ENCODE data around the gene APBA2. TPM values are rescaled to one million over a fixed set of nuclear protein-coding genes. Genes with fewer than 3 reads are reported as not detected.
A peak's percentile ranks its signal among the peaks of the same experiment; 100 is the strongest.

APBA2 gene
- total RNA-seq, 1 donor from 2014 or later = 25.2 TPM

DNA sequence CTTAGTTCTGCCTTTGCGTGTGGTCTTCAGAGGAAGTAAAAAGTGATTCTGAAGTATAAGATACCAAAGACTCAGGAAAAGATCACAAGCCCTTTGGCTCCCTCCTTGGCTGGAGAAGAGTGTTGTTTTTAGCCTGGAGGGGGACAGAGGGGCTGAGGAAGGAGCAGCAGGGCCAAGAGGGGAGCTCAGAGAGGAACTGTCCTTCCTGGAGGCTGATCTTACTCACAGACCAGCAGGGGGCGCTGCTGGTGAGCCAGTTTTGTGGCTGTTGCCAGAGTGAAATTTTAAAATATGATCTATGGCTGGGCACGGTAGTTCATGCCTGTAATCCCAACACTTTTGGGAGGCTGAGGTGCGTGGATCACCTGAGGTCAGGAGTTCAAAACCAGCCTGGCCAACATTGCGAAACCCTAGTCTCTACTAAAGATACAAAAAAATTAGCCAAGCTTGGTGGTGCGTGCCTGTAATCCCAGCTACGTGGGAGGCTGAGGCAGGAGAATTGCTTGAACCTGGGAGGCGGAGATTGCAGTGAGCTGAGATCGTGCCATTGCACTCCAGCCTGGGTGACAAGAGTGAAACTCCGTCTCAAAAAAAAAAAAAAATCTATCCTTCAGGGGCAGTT is 216.5 kb downstream of the APBA2 start:
- DNase-seq (ENCODE audit: low read depth in 2 of 2) = peak; percentile 64 to 68

DNA sequence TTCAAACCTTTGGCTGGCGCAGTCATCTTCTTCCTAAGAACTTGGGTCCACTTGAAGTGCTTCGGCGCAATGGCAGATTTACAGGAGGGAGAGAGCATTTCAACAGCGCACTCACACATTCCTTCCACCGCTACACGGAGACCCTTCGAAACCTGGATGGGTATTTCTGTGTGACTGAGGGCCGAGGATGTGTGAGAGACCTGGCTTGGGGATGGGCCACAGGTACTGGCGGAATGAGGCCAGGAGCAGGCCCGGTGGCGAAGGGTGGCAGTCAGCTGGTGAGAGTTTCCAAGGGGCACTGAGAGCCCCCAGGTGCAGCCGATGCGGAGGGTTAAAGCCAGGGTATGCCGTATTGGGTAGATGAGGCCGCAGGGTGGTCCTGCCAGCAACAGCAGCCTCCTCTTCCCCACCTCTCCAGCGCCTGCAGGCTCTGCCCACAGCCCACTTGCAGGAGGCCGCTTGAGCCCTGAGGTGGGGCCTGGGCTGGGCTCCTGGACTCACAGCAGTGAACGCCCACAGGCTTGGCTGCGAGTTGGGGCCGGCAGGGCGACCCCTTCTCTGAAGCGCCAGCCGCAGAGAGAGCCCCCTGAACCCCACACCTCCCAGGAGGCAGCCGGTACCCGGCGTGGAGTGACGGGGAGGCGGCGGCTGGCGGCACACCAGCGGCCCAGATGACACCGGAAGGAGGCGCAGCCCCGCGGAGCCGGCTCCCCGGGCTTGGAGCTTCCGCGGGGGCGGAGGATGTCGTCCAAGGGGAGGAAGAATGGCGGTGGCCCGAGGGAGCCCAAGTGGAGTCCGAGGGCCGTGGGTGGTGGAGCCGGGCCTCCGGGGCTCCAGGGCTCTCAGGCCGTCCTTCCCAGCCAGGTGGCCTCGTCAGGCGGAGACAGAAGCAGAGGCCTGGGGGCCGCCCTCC is 217.4 kb downstream of the APBA2 start:
- DNase-seq (ENCODE audit: low read depth in 2 of 2) = no peak

DNA sequence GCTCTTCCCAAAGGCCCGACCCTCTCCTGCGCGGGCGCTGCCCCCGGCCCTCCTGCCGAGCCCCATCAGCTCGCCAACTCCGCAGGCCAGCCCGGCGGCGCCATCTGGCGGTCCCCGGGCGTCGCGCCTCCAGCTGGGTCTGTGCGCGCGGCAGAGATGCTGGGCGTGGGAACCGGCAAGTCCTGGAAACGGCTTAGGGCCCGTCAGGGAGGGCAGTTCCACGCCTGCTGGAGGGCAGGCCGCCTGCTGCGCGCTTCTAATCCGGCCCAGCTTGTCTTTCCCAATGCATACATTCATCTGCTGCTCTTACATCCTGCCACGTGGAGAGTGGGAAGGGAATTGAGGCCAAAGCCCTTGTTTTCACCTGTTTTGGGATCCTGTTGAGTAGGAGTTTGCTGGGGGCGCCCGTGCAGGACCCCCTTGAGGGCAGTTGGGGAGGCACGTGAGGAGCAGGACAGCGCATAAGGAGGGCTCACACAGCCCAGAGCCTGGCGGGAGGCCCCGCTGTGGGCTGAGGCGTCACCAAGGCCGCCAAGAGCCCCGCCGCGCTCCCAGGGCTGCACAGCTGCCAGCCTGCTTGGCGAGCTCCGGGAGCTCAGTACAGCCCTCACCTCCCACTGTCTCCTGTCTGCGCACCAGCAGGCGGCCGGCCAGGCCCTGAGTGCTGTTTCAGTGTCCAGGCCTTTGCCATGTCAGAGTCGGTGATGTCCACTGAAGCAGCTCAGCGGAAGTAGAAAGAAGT is 218.2 kb downstream of the APBA2 start:
- DNase-seq (ENCODE audit: low read depth in 2 of 2) = peak; percentile 77 to 88

DNA sequence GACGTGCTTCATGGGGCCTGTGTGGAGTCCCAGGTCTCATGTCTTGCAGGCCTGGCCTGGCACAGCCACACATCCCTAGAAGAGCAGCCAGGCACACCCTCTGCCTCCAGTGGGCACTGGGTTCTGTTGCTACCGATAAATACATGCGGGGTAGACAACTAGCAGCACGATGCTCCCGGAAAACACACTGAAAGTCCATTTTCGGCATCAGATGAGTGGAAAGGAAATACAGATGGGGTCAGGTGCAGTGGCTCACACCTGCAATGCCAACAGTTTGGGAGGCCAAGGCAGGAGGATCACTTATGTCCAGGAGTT is 218.7 kb downstream of the APBA2 start:
- no peak for DNase-seq (ENCODE audit: low read depth in 2 of 2)

DNA sequence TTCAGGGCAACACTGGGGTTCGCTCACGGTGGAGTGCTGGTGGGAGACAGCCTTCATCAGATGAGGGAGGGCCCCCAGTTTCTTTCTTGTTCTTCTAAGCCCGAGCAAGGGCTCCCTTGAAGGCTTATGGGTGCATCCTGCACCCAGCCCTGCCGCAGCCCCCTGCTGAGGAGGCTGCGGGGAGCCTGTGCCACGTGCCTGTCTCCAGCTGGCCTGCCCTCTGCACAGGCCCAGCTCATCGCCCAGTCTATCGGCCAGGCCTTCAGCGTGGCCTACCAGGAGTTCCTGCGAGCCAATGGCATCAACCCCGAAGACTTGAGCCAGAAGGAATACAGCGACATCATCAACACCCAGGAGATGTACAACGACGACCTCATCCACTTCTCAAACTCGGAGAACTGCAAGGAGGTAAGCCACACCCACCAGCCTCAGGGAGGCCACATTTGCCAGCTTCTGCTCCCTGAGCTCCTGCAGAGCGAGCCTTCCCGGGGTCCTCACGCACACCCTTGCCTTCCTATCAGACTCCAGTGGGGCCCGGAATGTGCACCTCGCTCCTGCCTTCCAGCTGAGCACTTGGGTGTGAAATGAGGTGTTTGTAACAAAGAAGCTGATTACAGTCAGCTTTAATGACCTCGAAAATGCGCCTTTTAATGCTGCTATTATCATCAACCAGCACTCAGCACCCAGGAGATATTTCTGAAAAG is 219.5 kb downstream of the APBA2 start:
- no peak for DNase-seq (ENCODE audit: low read depth in 2 of 2)

DNA sequence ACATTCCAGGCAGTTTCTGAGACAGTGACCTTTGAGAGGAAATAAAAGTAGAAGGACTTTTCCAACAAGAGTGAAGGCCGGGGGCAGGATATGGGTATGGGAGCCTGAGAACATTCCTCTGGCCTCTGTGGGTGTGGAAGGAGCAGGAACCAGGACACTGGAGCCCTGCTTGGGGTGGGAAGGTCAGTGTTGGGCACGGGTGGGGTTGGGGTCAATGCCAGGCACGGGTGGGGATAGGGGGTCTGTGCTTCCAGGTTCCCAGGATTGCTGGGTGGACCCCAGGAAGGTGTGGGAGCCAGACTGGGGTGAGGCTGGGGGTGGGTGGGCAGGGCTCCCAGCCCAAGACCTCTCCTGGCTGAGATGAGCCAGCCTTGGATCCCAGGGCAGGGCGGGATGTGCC is 220.3 kb downstream of the APBA2 start:
- no peak for DNase-seq (ENCODE audit: low read depth in 2 of 2)

DNA sequence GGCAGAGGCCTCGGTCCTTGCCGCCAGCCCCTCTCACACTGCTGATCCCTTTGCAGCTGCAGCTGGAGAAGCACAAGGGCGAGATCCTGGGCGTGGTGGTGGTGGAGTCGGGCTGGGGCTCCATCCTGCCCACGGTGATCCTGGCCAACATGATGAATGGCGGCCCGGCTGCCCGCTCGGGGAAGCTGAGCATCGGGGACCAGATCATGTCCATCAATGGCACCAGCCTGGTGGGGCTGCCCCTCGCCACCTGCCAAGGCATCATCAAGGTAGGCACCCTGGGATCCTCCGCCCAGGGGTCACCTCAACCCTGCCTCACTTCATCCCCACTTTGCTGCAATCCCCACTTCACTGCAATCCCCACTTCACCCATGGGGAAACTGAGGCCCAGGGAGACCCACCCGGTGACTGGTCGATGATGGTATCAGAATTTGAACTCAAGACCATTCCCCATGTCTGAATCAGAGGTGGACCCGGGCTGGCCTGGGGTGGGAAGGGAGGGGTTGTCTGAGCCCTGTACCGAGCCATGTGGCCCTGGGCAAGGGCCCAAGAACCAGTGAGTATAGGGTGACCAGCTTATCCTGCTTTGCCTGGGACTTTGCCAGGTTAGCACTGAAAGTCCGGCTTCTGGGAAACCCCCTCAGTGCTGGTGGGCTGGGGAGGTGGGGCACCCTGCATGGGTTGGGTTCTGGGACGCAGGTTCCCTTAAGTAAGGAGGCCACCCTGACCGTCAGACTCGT is 220.9 kb downstream of the APBA2 start:
- DNase-seq (ENCODE audit: low read depth in 2 of 2) = no peak

DNA sequence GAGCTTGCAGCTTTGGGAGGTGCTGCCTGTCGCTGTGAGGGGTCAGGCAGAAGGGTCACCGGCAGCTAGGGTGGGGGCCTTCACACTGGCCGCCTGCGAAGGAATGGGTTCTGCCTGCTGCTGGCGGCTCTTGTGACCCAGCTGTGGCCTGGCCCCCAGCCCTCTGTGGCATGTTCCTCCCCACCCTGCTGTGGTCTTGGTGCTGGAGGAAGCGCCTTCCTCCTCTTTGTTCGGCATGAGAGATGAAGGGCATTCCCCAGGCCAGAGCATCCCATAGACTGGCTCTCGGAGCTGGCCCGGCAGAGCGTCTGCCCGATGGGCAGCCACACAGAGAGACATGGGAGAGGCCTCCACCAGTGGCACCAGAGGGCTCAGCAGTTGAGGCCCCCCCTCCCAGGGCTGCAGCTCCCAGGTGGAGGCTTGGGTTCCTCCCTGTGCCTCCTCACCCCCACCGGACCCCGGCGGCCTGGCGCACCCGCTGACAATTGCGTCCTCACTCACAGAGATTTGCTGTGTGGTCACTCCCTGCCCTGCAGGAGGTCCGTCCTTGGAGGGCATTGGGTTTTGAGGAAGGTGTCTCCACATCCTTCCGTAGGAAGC is 221.6 kb downstream of the APBA2 start:
- no peak for DNase-seq (ENCODE audit: low read depth in 2 of 2)

DNA sequence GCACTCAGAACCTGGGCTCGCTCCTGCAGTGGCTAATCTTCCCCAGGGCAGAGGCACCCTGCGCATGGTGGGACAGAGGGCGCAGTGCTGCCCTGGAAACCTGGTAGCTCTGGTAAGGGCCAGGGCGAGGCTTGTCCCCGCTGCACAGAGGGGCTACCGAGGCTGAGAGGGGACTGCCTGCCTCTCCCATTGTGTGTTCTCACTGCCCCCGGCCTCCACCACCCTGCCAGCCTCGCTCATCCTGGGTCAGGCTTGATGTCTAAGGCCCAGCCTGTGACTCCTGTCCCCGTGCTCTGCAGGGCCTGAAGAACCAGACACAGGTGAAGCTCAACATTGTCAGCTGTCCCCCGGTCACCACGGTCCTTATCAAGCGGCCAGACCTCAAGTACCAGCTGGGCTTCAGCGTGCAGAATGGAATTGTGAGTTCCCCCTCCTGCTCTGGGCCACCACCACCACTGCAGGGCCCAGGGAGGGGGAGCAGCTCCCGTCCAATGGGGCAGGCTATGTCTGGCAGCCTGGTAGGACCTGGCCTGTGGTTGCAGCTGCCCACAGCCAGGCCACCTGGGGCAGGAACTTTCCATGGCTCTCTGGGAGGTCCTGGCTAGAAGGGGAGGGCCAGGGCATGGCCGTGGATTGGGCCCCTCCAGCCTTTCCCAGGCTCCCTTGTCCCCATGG is 222.3 kb downstream of the APBA2 start:
- no peak for DNase-seq (ENCODE audit: low read depth in 2 of 2)

DNA sequence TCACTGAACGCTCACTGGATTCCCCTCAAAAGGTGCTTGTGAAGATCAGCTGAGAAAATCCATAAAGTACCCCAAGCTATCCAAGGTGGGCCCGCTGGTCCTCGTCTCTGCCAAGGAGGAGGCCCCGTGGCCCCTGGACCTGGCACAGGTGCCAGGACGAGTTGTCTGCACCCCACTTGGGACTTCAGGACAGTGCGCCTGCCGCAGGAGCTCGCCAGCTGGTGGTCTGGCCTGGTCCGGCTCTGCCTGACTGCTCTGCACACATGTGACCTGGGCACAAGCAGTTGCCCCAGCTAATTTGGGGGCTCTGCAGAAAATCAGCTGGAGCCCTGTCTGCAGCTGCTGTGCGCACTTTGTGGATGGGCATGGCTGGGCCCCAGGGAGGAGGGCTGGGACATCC is 224.0 kb downstream of the APBA2 start:
- DNase-seq (ENCODE audit: low read depth in 2 of 2) = no peak

DNA sequence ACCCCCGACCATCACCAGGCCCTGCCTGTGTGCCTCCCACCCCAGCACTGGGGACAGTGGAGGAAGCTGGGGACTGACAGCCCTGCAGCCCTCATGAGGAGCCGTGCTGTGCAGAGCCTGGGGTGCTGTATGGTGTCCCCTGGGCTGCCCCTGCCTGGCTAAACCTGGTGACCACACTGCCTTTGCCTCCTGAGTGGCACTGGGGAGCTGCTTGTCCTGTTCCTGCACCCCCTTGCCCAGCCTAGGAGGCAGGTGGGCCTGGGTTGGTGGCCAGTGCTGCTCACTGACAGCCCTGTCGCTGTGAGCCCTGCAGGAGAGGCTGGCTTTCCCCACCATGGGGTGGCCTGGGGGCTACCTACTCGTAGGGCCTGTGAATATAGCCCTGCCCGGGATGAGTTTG is 224.4 kb downstream of the APBA2 start:
- DNase-seq (ENCODE audit: low read depth in 2 of 2) = no peak

DNA sequence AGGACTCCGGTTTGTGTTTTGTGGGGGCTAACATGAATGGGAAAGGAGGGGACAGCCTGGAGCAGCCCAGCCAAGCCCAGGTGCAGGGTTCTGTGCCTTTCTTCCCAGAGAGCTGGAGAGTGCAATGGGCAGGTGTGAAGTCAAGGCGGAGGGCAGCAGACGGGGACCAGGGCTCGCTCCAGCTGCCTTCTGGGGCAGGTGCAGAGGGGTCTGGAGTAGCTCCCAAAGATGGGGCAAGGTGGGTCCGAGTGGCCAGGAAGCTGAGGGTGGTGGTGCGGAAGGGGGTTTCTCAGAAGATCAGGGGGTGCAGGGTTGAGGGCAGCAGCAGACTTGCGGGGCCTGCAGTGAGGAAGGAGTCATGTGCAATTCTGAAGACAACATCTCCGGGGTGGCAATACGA is 225.0 kb downstream of the APBA2 start:
- DNase-seq (ENCODE audit: low read depth in 2 of 2) = no peak

DNA sequence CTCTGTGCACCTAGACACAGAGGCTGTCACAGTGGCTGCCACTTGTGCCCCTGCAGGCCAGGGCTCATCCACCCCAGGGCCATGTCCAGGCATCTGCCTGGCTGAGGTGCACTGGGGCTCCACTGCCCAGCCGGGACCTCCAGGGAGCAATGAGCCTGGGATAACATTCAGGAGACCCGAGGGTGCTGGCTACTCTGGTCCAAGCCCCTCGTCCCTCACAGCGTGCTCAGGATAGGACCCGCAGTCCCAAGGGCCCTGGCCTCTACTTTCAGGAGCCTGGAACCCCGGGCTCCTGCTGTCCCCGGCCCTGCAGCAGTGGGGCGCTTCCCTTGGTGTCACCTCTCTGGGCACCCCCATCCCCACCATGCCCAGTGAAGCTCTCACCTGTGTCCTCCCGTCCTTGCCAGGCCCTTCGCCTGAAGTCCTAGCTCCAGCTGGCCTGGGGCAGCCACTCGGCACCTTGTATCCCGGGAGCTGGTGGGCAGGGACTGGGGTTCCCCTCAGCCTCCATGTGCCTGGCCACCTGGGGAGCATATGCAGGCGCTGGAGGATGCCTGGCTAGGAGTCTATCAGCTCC is 226.0 kb downstream of the APBA2 start:
- DNase-seq (ENCODE audit: low read depth in 2 of 2) = no peak

DNA sequence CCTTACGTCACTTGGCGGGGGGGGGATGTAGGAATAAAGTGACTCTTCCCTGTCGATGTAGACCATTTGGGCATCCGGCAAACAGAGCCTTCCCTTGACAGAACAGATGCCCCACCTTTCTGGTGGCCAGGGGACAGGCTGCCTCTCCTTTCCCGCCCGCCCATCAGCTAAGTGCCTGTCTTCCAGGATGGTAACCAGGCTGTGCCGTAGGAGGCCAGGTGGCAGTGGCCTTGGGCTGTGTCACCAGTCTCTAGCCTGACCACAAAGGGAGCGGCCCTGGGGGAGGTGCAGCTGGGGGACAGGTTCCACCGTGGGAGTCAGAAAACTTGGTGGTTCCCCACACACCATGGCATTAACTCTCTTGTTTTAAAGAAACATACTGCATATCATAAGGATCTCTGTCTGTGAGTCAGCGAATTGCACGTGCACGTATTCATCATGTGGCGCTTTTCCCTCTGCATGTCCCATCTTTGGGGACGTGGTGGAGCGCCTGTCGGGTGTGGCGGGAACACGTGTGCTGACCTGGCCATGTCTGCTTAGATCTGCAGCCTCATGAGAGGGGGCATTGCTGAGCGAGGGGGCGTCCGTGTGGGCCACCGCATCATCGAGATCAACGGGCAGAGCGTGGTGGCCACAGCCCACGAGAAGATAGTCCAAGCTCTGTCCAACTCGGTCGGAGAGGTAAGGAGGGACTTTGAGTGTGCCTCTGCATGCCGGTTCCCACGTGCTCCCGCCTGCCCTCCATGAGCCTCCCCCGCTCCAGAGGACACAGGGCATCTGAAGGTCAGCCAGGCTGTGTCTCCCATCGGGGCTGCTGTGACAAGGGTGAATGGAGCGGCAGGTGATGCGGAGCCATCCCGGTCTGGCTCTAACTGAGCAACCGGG is 227.8 kb downstream of the APBA2 start:
- DNase-seq (ENCODE audit: low read depth in 2 of 2) = no peak

DNA sequence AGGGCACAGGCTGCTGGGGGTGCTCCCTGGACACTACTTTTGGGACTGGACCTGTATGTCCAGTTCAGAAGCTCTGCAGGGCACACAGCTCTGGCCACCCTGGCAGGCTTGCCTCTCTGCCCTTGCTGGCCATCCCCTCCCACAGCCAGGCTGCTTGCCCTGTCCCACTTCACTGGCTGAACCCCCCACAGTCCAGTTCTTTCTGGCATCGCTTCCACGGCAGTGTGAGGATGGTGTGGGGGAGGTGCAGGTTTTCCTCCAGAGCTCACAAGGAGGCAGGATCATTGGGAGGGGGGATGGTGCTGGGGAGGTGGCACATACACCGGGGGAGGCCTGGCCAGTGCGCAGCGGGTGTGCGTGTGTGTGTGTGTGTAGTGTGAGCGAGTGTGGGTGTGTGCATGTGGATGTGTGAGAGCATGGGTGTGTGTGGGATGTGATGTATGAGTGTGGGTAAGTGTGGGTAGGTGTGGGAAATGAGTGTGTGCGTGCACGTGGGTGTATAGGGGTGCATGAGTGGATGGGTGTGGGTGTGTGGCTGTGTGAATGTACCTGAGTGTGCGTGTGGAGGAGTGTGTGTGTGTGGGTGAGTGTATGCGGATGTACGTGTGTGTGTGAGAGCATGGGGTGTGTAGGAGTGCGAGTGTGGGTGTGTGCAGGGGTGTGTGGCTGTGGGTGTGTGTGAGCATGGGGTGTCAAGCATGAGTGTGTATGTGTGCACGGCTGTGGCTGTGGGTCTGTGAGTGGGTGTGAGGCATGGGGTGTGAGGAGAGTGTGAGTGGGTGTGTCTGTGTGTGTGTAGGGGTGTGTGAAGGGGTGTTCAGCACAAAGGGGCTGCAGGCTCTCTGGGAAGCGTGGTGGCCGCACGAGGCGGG is 228.7 kb downstream of the APBA2 start:
- no peak for DNase-seq (ENCODE audit: low read depth in 2 of 2)

DNA sequence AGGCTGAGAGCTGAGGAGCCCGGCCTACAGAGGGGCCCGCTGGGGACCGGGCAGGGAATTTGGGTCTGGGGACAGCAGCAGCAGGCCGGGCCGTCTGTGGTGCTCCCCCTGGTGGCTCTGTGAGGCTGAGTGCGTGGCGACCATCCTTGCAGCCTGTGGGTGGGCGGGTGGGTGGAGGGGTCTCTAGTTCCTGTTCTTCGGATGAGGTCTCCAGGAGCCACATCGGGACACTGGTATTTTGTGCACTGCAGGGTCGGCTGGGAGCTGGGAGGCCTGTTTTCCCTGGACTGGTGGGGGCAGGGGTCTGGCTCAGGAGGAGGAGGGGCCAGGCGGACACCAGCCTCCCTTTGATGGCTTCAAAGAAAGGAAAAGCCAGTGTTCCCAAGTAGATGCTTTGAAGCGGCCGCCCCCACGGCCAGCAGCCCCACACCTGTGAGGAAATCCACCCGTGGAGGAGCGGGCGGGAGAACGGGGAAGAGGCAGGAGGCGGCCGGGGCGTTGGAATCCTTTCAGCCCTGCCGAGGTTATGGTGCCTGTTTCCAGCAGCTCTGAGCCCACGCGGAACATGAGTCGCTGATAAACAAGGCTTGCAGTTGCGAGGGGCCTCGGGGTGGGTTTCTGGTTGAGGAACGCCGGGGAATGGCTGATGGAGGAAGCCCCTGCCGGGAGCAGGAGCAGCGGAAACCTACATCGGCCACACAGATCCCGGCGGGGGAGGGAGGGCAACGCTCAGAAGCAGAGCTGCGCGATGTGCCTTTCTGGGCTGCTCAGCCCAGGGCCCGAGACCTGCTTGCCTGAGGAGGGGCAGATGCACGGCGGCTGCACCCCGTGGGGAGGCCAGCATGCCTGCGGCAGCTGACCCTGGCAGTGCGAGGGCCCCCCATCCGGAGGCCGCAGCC is 229.6 kb downstream of the APBA2 start:
- peak in 1 of 2 donors; percentile 34 for DNase-seq (ENCODE audit: low read depth in 2 of 2)
